GM21576 (cell line): ENCODE measurements around the gene MYBBP1A.
"Not testable (repeated sequence)": the region's sequence is repeated elsewhere in the genome, so short reads cannot be mapped to it uniquely, and the experiment has no call there.

Experiments used
- ATAC-seq: cut with Tn5 transposase; IDR thresholded peaks from one replicate; pipeline ENCODE4 v1.9.1; 2021; ENCODE audit warnings: mild to moderate bottlenecking, moderate library complexity; ENCODE audit not compliant: unreplicated experiment

Gene MYBBP1A

DNA sequence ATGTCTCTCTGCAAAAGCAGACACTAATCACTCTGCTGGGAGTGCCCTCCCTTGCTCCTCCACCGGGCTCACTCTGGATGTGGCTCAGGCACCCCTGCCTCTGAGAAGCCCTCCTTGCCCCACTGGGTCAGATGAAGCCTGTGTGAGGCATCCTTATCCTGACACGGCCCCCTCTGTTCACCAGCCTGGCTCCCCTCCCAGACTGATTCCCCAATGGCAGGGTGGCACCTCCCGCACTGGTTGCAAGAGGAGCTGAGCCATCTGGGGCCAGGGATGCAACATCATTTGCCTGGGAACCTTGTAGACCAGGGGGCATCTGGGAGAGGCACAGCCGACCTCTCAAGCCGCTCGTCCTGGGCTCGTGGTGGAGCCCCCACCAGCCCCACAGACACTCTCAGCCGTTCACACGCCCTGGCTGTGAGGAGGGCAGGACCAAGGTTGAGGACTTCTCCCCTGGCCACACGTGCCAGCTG, 35.8 kb upstream of the MYBBP1A start:
- ATAC-seq = no peak

- not testable (repeated sequence) for ATAC-seq
Measured at GRCh38 chr17:4590042-4590441, 34.9 kb upstream of the MYBBP1A start.

GRCh38 chr17:4588898-4589625, 33.9 kb upstream of the MYBBP1A start:
- no peak for ATAC-seq

DNA sequence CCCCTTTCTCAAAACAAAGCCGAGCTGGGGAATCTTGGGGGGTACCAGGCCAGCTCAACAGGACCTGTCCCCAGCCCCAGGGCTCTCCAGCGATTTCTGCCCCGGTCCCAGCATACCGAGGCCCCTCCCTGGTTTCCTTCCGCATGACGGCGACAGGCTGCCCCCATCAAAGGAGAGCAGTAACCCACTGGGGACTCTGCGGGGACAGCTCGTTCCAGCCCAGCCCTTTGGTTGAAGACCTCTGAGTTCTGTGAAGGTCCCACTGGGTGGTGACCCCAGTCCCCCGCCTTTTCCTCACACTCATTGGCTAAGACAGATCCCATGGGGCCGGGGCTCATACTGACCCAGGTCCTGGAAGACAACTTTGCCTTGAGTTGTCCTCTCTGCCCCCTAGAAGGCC, 33.2 kb upstream of the MYBBP1A start:
- no peak for ATAC-seq

- ATAC-seq = no peak
Measured at GRCh38 chr17:4587803-4588202, 32.6 kb upstream of the MYBBP1A start.

- ATAC-seq = no peak
Measured at GRCh38 chr17:4587195-4587594, 32.0 kb upstream of the MYBBP1A start.

DNA sequence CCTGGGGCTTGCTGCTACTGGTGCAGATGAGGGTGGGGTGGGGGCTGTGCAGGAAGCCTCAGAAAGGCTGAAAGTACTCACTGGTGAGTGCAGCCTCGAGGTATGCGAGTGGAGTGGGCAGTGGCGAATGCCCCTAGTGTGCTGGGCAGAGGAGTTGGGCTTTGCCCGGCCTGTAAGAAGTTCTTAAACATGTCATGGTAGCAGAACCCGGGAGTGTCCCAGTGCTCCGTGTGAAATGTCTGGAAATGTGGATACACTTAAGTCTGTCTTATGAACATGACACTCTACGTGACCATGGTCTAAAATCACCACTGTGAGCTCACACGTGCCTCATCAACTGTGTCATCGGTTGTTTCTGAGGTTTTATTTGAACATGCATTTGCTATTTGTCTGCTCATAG, 30.9 kb upstream of the MYBBP1A start:
- no peak for ATAC-seq

- no peak for ATAC-seq
Measured at GRCh38 chr17:4585638-4585994, 30.4 kb upstream of the MYBBP1A start.

GRCh38 chr17:4584917-4585637, 29.9 kb upstream of the MYBBP1A start:
- no peak for ATAC-seq

DNA sequence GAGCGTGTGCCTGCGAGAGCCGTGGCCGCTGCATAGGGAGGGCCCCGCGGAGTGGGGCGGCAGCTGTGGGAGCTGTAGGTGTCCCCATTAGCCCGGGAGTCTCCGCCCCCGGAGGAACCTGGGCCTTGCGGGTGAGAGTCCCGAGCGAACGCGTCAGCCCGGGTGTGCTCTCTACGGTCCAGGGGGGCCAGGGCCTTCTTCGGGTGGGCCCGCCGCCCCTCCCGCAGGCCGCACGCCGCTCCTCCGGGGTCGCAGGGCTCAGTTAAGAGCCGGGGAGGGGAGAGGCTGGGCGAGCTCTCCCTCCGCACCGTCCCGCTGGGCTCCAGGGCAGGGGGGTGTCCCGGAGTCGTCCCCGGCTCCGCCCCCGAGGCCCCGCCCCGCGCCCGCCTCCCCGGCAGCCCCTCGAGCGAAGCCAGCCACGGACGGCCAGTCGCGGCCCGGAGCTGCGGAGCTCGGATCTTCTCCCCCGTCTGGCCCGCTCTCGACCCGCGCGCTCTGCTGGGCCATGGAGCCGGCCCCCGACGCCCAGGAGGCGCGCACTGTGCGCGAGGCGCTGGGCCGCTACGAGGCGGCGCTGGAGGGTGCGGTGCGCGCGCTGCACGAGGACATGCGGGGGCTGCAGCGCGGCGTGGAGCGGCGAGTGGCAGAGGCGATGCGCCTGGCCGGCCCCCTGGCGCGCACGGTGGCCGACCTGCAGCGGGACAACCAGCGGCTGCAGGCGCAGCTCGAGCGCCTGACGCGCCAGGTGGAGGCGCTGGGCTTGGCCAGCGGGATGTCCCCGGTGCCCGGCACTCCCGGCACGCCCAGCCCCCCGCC, 29.1 kb upstream of the MYBBP1A start, which contains the start of gene SMTNL2:
Gene SMTNL2 (plus strand): TSS at position 429 of the 816 bp plus-strand sequence. CDS start 77 bp downstream, at position 506.
- no peak for ATAC-seq

- ATAC-seq = no peak
Measured at GRCh38 chr17:4583782-4584100, 28.6 kb upstream of the MYBBP1A start.

GRCh38 chr17:4583206-4583605, 28.0 kb upstream of the MYBBP1A start:
- no peak for ATAC-seq

- ATAC-seq = no peak
Measured at GRCh38 chr17:4582691-4583090, 27.5 kb upstream of the MYBBP1A start.

GRCh38 chr17:4582101-4582501, 26.9 kb upstream of the MYBBP1A start:
- ATAC-seq = no peak

- no peak for ATAC-seq
Measured at GRCh38 chr17:4580291-4580690, 25.1 kb upstream of the MYBBP1A start.

- ATAC-seq = no peak
Measured at GRCh38 chr17:4579678-4580077, 24.5 kb upstream of the MYBBP1A start.

DNA sequence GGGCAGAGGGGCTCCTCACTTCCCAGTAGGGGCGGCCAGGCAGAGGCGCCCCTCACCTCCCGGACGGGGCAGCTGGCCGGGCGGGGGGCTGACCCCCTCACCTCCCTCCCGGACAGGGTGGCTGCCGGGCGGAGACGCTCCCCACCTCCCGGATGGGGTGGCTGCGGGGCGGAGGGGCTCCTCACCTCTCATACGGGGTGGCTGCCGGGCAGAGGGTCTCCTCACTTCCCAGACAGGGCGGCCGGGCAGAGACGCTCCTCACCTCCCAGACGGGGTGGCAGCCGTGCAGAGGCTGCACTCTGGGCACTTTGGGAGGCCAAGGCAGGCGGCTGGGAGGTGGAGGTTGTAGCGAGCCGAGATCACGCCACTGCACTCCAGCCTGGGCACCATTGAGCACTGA, 23.2 kb upstream of the MYBBP1A start:
- not testable (repeated sequence) for ATAC-seq

- no peak for ATAC-seq
Measured at GRCh38 chr17:4577386-4577993, 22.3 kb upstream of the MYBBP1A start.

GRCh38 chr17:4576729-4577322, 21.6 kb upstream of the MYBBP1A start:
- no peak for ATAC-seq

DNA sequence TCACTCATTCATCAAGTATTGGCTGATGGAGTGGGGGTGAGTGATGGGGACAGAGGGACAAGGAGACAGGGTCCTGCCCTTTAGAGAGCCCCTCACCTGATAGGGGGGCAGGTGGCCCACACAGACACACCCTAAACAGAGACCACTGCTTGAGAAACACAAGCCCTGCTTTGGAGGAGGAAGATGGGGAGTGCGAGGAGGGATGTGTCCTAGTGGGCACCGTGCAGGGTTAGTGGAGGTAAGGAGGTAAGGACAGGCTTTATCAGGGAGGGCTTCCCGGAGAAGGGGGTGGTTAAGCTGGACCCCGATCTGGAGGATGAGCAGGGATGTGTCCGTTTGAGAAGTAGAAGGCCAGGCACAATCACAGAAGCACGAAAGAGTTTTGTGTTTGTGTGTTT, 21.0 kb upstream of the MYBBP1A start:
- ATAC-seq = no peak
